ENCODE results near the gene CARD10. TPM values are rescaled to one million over a fixed set of nuclear protein-coding genes. Genes with fewer than 3 reads are reported as not detected.
A peak's percentile ranks its signal among the peaks of the same experiment; 100 is the strongest.

Gene CARD10
- total and polyA plus RNA-seq, 2 of the 13 experiments (the other 11 are each of a cell fraction or from before 2014, with no cell fraction given): 35.2 to 55.8 TPM

- no peak for TF ChIP-seq ZBTB39 (CRISPR knock-in tag; IDR thresholded peaks at IDR 0.05)
- peak; percentile 72 for TF ChIP-seq THAP11 (CRISPR knock-in tag; IDR thresholded peaks at IDR 0.05)
- TF ChIP-seq SAP130 (CRISPR knock-in tag; IDR thresholded peaks at IDR 0.05; ENCODE audit: low read depth): peak; percentile 95
- TF ChIP-seq ZNF720 (CRISPR knock-in tag; IDR thresholded peaks at IDR 0.05): no peak
- TF ChIP-seq NFE2 (CRISPR knock-in tag; IDR thresholded peaks at IDR 0.05): no peak
- no peak for TF ChIP-seq JDP2 (CRISPR knock-in tag; IDR thresholded peaks at IDR 0.05; ENCODE audit: borderline replicate concordance)
- TF ChIP-seq ONECUT2 (CRISPR knock-in tag; IDR thresholded peaks at IDR 0.05): peak; percentile 78
- TF ChIP-seq KDM1A (CRISPR knock-in tag; IDR thresholded peaks at IDR 0.05): no peak
- TF ChIP-seq CEBPB (IDR thresholded peaks at IDR 0.05; ENCODE audit: borderline replicate concordance, low read depth, low read length): peak; percentile 97
- peak; percentile 79 for TF ChIP-seq HDAC2 (CRISPR knock-in tag; IDR thresholded peaks at IDR 0.05)
- TF ChIP-seq ZFP37 (CRISPR knock-in tag; IDR thresholded peaks at IDR 0.05; ENCODE audit: borderline replicate concordance): peak; percentile 94
- TF ChIP-seq SIN3B (IDR thresholded peaks at IDR 0.05; ENCODE audit: low read length): no peak; the same call in 1 of the 2 replicates
- TF ChIP-seq PHF5A (CRISPR knock-in tag; IDR thresholded peaks at IDR 0.05; ENCODE audit: low read depth, unreplicated experiment): peak; percentile 73
- peak; percentile 54; the same call in 1 of the 2 replicates for TF ChIP-seq HBP1 (CRISPR knock-in tag; IDR thresholded peaks at IDR 0.05; ENCODE audit: low read depth)
- TF ChIP-seq U2AF2 (IDR thresholded peaks at IDR 0.05; ENCODE audit: low read depth, low read length): no peak
- 0 out of 2 replicates have a peak, but pooled peaks have one; percentile 58 for TF ChIP-seq ZNF850 (CRISPR knock-in tag; conservative IDR thresholded peaks at IDR 0.05)
- TF ChIP-seq ZBTB38 (CRISPR knock-in tag; IDR thresholded peaks at IDR 0.05): peak; percentile 30; the same call in 1 of the 2 replicates
- no peak for TF ChIP-seq ZNF280B (CRISPR knock-in tag; IDR thresholded peaks at IDR 0.05; ENCODE audit: borderline replicate concordance)
- TF ChIP-seq ZMAT5 (CRISPR knock-in tag; IDR thresholded peaks at IDR 0.05; ENCODE audit: borderline replicate concordance, low read depth): no peak
- no peak for TF ChIP-seq PRMT3 (CRISPR knock-in tag; IDR thresholded peaks at IDR 0.05; ENCODE audit: borderline replicate concordance, low read depth)
- TF ChIP-seq ZSCAN31 (CRISPR knock-in tag; IDR thresholded peaks at IDR 0.05; ENCODE audit: low read depth): no peak
- TF ChIP-seq GABPA (IDR thresholded peaks at IDR 0.05; ENCODE audit: low read depth, low read length): no peak
- peak; percentile 54; the same call in 1 of the 2 replicates for TF ChIP-seq GABPA (CRISPR knock-in tag; IDR thresholded peaks at IDR 0.05; ENCODE audit: low read depth)
- TF ChIP-seq ATF1 (CRISPR knock-in tag; IDR thresholded peaks at IDR 0.05): no peak
- no peak for TF ChIP-seq ZNF513 (CRISPR knock-in tag; conservative IDR thresholded peaks at IDR 0.05)
Observed at GRCh38 chr22:37561212-37562048, 42.2 kb upstream of the CARD10 start (continued).

Measured in HepG2 (cell line).